HG03354 (cell line): ENCODE measurements around the gene MAGI3.
"Not testable (repeated sequence)": the region's sequence is repeated elsewhere in the genome, so short reads cannot be mapped to it uniquely, and the experiment has no call there.

Source experiments
- ATAC-seq: cut with Tn5 transposase; IDR thresholded peaks from one replicate; pipeline ENCODE4 v1.9.1; 2021; ENCODE audit warnings: mild to moderate bottlenecking; ENCODE audit not compliant: unreplicated experiment, poor library complexity, severe bottlenecking

The MAGI3 gene

GRCh38 chr1:113437554-113438341 lies 47.4 kb downstream of the MAGI3 start:
- no peak for ATAC-seq

- ATAC-seq = no peak
These were observed 48.4 kb downstream of the MAGI3 start for GRCh38 chr1:113438505-113439276.

GRCh38 chr1:113439277-113439670 lies 49.0 kb downstream of the MAGI3 start:
- ATAC-seq = no peak

- ATAC-seq = no peak
These were observed 51.8 kb downstream of the MAGI3 start for GRCh38 chr1:113442131-113442530.

GRCh38 chr1:113444857-113445256 lies 54.5 kb downstream of the MAGI3 start:
- no peak for ATAC-seq

- ATAC-seq = no peak
These were observed 61.4 kb downstream of the MAGI3 start for GRCh38 chr1:113451710-113452109.

- no peak for ATAC-seq
These were observed 62.8 kb downstream of the MAGI3 start for GRCh38 chr1:113452921-113453770.

GRCh38 chr1:113453771-113454083 lies 63.4 kb downstream of the MAGI3 start:
- no peak for ATAC-seq

- ATAC-seq = no peak
These were observed 65.1 kb downstream of the MAGI3 start for GRCh38 chr1:113455374-113455773.

GRCh38 chr1:113456967-113457366 lies 66.7 kb downstream of the MAGI3 start:
- no peak for ATAC-seq

- ATAC-seq = no peak
These were observed 69.0 kb downstream of the MAGI3 start for GRCh38 chr1:113459279-113459678.

GRCh38 chr1:113467991-113468390 lies 77.7 kb downstream of the MAGI3 start:
- ATAC-seq = no peak

GRCh38 chr1:113478427-113479195 lies 88.3 kb downstream of the MAGI3 start:
- ATAC-seq = not testable (repeated sequence)

GRCh38 chr1:113479713-113480676 lies 89.7 kb downstream of the MAGI3 start:
- no peak for ATAC-seq

GRCh38 chr1:113485131-113485530 lies 94.8 kb downstream of the MAGI3 start:
- not testable (repeated sequence) for ATAC-seq

- ATAC-seq = no peak
These were observed 98.4 kb downstream of the MAGI3 start for GRCh38 chr1:113488576-113489177.

GRCh38 chr1:113490384-113490783 lies 100.1 kb downstream of the MAGI3 start:
- ATAC-seq = no peak

GRCh38 chr1:113493533-113493932 lies 103.2 kb downstream of the MAGI3 start:
- ATAC-seq = no peak
